ENCODE results near the gene EYA3. TPM values are rescaled to one million over a fixed set of nuclear protein-coding genes. Genes with fewer than 3 reads are reported as not detected.

EYA3 gene
- total and polyA plus RNA-seq, 2 of the 8 experiments (the other 6 are each of a cell fraction or from before 2014, with no cell fraction given), result 15.0 to 33.9 TPM

- Histone ChIP-seq H3K79me2 (ENCODE audit: control insufficient read depth in 1 of 2, insufficient read depth in 2 of 2, low read length in 2 of 2) (peaks cover 0 to 71% of the 10 kb centered on the region in 2 experiments; a peak in 2 of 4 replicates), H3K18ac (ENCODE audit: extremely low read depth, low read length) (no peak overlapping the region), H3K14ac (ENCODE audit: insufficient read length) (no peak overlapping the region), H2BK5ac (ENCODE audit: low read depth, low read length) (no peak overlapping the region), H4K20me1 (replicated peaks in 1 of 2; ENCODE audit: control insufficient read depth in 1 of 2, insufficient read depth in 2 of 2, low read length in 2 of 2) (peaks cover 0 to 2% of the 10 kb centered on the region in 2 experiments), H3K27ac (ENCODE audit: low read depth, low read length) (no peak overlapping the region), H3K23ac (ENCODE audit: insufficient read length) (no peak overlapping the region), H3K9ac (replicated peaks in 1 of 4; ENCODE audit: extremely low read depth in 1 of 4, low read depth in 3 of 4, low read length in 3 of 4) (no peak overlapping the region), H3K36me3 (ENCODE audit: control insufficient read depth in 2 of 4, insufficient read depth in 4 of 4, low read length in 3 of 4) (peaks cover 0 to 5% (median 0%) of the 10 kb centered on the region in 4 experiments; a peak in 1 of 8 replicates), H2BK20ac (ENCODE audit: low read length) (no peak overlapping the region), H3K23me2 (ENCODE audit: low read depth, low read length) (no peaks in the 10 kb centered on the region), H3K9me3 (ENCODE audit: insufficient read depth in 2 of 2, low read depth in 1 of 2, low read length in 1 of 2) (no peaks in the 10 kb centered on the region), H2AFZ (ENCODE audit: low read length) (no peak overlapping the region), H3K56ac (replicated peaks; ENCODE audit: insufficient read length, low read depth, low read length) (no peak overlapping the region), H4K5ac (ENCODE audit: insufficient read length, low read depth, low read length) (no peak overlapping the region), H3K79me1 (ENCODE audit: low read depth, low read length) (peaks cover 2% of the 10 kb centered on the region; the same call in 1 of the 2 replicates), H4K8ac (ENCODE audit: extremely low read depth, insufficient read depth, low read length) (no peak overlapping the region), H3K4me2 (ENCODE audit: insufficient read depth in 1 of 2, low read depth in 2 of 2, low read length in 2 of 2) (no peak overlapping the region), H2BK12ac (ENCODE audit: low read depth, low read length) (no peak overlapping the region), H3K4ac (replicated peaks; ENCODE audit: insufficient read length, low read depth, low read length) (no peak overlapping the region), H2BK15ac (ENCODE audit: low read length) (no peak overlapping the region), H3K4me1 (replicated peaks in 1 of 4; ENCODE audit: control insufficient read depth in 3 of 4, insufficient read depth in 4 of 4, low read length in 3 of 4) (no peaks in the 10 kb centered on the region), H2AK5ac (ENCODE audit: low read depth, low read length) (no peak overlapping the region), H2BK120ac (replicated peaks; ENCODE audit: low read depth, low read length) (no peak overlapping the region), H3K4me3 (ENCODE audit: extremely low read depth in 1 of 4, insufficient read depth in 2 of 4, low read depth in 3 of 4, low read length in 4 of 4) (no peak overlapping the region), H3K27me3 (replicated peaks in 1 of 4; ENCODE audit: control insufficient read depth in 3 of 4, extremely low read depth in 1 of 4, insufficient read depth in 3 of 4, low read length in 3 of 4) (no peaks in the 10 kb centered on the region), H4K91ac (replicated peaks; ENCODE audit: insufficient read length, low read length) (no peak overlapping the region)
- ChIA-PET POLR2A (ENCODE audit: partially characterized antibody) (interaction anchor here (0.6 to 5.6 kb wide), 3 partner anchors 9 to 267 kb away, joined by 3 to 26 read pairs (median 3); partner anchors contain the start of gene EYA3), CTCF (ENCODE audit: partially characterized antibody) (interaction anchor here (0.6 to 2.0 kb wide), 6 partner anchors 8 to 13 kb away, joined by 3 to 11 read pairs (median 4); partner anchors contain the start of gene EYA3)
- WGBS, 2 experiments (ENCODE audit: extremely low coverage in 1 of 2, insufficient coverage in 1 of 2, insufficient read length in 1 of 2, insufficient replicate concordance in 2 of 2, low coverage in 1 of 2, low lambda C conversion rate in 2 of 2, missing lambda C conversion rate in 1 of 2), result 89% methylated on average over 8 of the region's 8 CpGs; no CpG with 5 or more reads in 1 of the 2 experiments
- FAIRE-seq (no peak), DNase-seq (ENCODE audit: low read depth in 1 of 2, low spot score in 2 of 2) (no peak)
- TF ChIP-seq BRCA1 (IDR thresholded peaks at IDR 0.05; ENCODE audit: low read depth, low read length) (no peak), CTCF (IDR thresholded peaks at IDR 0.05; ENCODE audit: control extremely low read depth in 1 of 3, insufficient read depth in 1 of 3, low read depth in 1 of 3, low read length in 3 of 3) (no peak)
Measured at GRCh38 chr1:28078680-28079626, 9.5 kb downstream of the EYA3 start.

All from H1 (cell line).